Panc1 (cell line): ENCODE results near the gene WWOX. TPM values are rescaled to one million over a fixed set of nuclear protein-coding genes. Genes with fewer than 3 reads are reported as not detected.

Source experiments
- ATAC-seq: fragments of 200-7000 bp; cut with Tn5 transposase; 2 replicates; pipeline ENCODE4 v1.9.1; 2020; ENCODE audit warnings: mild to moderate bottlenecking, moderate library complexity
- BruUV-seq: library from RNA; stranded (reverse); fragments of 400-500 nt; replicated peaks from 2 replicates; lab custom pipeline; 2021; lab: Mats Ljungman, UMichigan
- CTCF ChIA-PET: fragments of 300-600 bp; sonication (Branson Sonifier 250); formaldehyde crosslinking; loops from one replicate; lab custom pipeline; 2022; ENCODE audit warnings: antibody characterized with exemption; lab: Charles Lee
- POLR2A ChIA-PET: fragments of 300-600 bp; sonication (Branson Sonifier 250); formaldehyde crosslinking; loops from one replicate; lab custom pipeline; 2022; ENCODE audit warnings: antibody characterized with exemption; lab: Charles Lee
- DNase-seq: peaks from one replicate; pipeline ENCODE4 v3.0.0-alpha.2; 2010; ENCODE audit warnings: low read depth, low spot score
- H3K27ac ChIP-seq: 2 replicates; pipeline ENCODE4 v1.5.1; 2011; ENCODE audit warnings: mild to moderate bottlenecking, low read length, inconsistent platforms
- H3K27me3 ChIP-seq: fragments of 200-500 bp; sonication (Bioruptor generic); 2 replicates; pipeline ENCODE4 v1.6.0; 2014; ENCODE audit warnings: low read length, inconsistent platforms; ENCODE audit not compliant: control insufficient read depth, insufficient read depth
- H3K36me3 ChIP-seq: fragments of 200-500 bp; sonication (Bioruptor generic); 2 replicates; pipeline ENCODE4 v1.5.1; 2014; ENCODE audit warnings: inconsistent platforms, mild to moderate bottlenecking, low read length, moderate library complexity; ENCODE audit not compliant: control insufficient read depth, insufficient read depth
- H3K4me1 ChIP-seq: 2 replicates; pipeline ENCODE4 v1.5.1; 2011; ENCODE audit warnings: inconsistent platforms, mild to moderate bottlenecking, low read length, moderate library complexity; ENCODE audit not compliant: control insufficient read depth, insufficient read depth
- H3K4me3 ChIP-seq, 2 experiments: 2 replicates each; pipeline ENCODE4 v1.5.1; 2011 to 2012; ENCODE audit warnings: low read depth in 2 of 2, low read length in 2 of 2, mild to moderate bottlenecking in 2 of 2, inconsistent platforms in 1 of 2, moderate library complexity in 1 of 2
- H3K9me3 ChIP-seq: fragments of 200-500 bp; sonication (Bioruptor generic); 2 replicates; pipeline ENCODE4 v1.5.1; 2014; ENCODE audit warnings: low read depth, mild to moderate bottlenecking, inconsistent platforms, low read length, moderate library complexity; ENCODE audit not compliant: control insufficient read depth, insufficient read depth
- POLR2AphosphoS5 ChIP-seq: IDR thresholded peaks from 2 replicates; pipeline ENCODE4 v1.6.1; 2012; ENCODE audit warnings: mild to moderate bottlenecking, low read depth, low read length, moderate library complexity
- SIN3A ChIP-seq: IDR thresholded peaks from 2 replicates; pipeline ENCODE4 v1.6.1; 2012; ENCODE audit warnings: low read depth, mild to moderate bottlenecking, low read length, moderate library complexity, borderline replicate concordance; ENCODE audit not compliant: insufficient read depth
- TCF7L2 ChIP-seq: IDR thresholded peaks from 2 replicates; pipeline ENCODE4 v1.6.1; 2011; ENCODE audit warnings: mild to moderate bottlenecking, low read depth, low read length, inconsistent platforms
- in situ Hi-C: cut with HindIII; loops from 2 replicates; pipeline ENCODE4 v1.10.0; 2016; ENCODE audit warnings: low sequenced_read_pairs, low pct_unique_long_range_greater_than_20kb
- intact Hi-C: fragments of 100-400 bp; cut with micrococcal nuclease; formaldehyde crosslinking; loops from one replicate; pipeline ENCODE4 v1.10.0; 2022; ENCODE audit not compliant: unreplicated experiment
- total RNA-seq: library from RNA; stranded (reverse); gene quantifications from one replicate; pipeline ENCODE4 v1.2.1, GENCODE V29; 2021; ENCODE audit not compliant: unreplicated experiment
- TF ChIP-seq, protein P1 (sequence below), 2 experiments: IDR thresholded peaks; 2 replicates each; pipeline ENCODE4 v1.6.1; 2011 to 2012; ENCODE audit warnings: low read depth in 2 of 2, control low read depth in 1 of 2, low read length in 1 of 2, mild to moderate bottlenecking in 1 of 2, moderate library complexity in 1 of 2; ENCODE audit not compliant: insufficient read depth in 1 of 2
- TF ChIP-seq, protein P2 (sequence below): fragments of 450-650 bp; IDR thresholded peaks from 2 replicates; pipeline ENCODE4 v1.5.1; 2017; ENCODE audit warnings: mild to moderate bottlenecking

The WWOX gene
- total RNA-seq, 1 experiment from 2014 or later = 12.5 TPM

GRCh38 chr16:78075800-78076199 lies 23.7 kb upstream of the WWOX start:
- DNase-seq (no peak), ATAC-seq (no peak)
- Histone ChIP-seq H3K27me3 (no peaks in the 10 kb centered on the region), H3K27ac (no peak overlapping the region), H3K4me3 (no peak overlapping the region), H3K4me1 (no peaks in the 10 kb centered on the region), H3K36me3 (no peaks in the 10 kb centered on the region), H3K9me3 (no peaks in the 10 kb centered on the region)
- POLR2A ChIA-PET = no interaction called here
- intact Hi-C loops = no loop called here
- no TSS peak for BruUV-seq
- TF ChIP-seq POLR2AphosphoS5 (no peak), TCF7L2 (no peak), SIN3A (no peak)
- TF ChIP-seq, protein P1, sequence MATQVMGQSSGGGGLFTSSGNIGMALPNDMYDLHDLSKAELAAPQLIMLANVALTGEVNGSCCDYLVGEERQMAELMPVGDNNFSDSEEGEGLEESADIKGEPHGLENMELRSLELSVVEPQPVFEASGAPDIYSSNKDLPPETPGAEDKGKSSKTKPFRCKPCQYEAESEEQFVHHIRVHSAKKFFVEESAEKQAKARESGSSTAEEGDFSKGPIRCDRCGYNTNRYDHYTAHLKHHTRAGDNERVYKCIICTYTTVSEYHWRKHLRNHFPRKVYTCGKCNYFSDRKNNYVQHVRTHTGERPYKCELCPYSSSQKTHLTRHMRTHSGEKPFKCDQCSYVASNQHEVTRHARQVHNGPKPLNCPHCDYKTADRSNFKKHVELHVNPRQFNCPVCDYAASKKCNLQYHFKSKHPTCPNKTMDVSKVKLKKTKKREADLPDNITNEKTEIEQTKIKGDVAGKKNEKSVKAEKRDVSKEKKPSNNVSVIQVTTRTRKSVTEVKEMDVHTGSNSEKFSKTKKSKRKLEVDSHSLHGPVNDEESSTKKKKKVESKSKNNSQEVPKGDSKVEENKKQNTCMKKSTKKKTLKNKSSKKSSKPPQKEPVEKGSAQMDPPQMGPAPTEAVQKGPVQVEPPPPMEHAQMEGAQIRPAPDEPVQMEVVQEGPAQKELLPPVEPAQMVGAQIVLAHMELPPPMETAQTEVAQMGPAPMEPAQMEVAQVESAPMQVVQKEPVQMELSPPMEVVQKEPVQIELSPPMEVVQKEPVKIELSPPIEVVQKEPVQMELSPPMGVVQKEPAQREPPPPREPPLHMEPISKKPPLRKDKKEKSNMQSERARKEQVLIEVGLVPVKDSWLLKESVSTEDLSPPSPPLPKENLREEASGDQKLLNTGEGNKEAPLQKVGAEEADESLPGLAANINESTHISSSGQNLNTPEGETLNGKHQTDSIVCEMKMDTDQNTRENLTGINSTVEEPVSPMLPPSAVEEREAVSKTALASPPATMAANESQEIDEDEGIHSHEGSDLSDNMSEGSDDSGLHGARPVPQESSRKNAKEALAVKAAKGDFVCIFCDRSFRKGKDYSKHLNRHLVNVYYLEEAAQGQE (IDR thresholded peaks at IDR 0.05; ENCODE audit: insufficient read depth in 1 of 2, low read depth in 2 of 2, low read length in 1 of 2) = no peak
- TF ChIP-seq, protein P2, sequence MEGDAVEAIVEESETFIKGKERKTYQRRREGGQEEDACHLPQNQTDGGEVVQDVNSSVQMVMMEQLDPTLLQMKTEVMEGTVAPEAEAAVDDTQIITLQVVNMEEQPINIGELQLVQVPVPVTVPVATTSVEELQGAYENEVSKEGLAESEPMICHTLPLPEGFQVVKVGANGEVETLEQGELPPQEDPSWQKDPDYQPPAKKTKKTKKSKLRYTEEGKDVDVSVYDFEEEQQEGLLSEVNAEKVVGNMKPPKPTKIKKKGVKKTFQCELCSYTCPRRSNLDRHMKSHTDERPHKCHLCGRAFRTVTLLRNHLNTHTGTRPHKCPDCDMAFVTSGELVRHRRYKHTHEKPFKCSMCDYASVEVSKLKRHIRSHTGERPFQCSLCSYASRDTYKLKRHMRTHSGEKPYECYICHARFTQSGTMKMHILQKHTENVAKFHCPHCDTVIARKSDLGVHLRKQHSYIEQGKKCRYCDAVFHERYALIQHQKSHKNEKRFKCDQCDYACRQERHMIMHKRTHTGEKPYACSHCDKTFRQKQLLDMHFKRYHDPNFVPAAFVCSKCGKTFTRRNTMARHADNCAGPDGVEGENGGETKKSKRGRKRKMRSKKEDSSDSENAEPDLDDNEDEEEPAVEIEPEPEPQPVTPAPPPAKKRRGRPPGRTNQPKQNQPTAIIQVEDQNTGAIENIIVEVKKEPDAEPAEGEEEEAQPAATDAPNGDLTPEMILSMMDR = no peak
- CTCF ChIA-PET = no interaction called here
- in situ Hi-C loops = no loop called here

DNA sequence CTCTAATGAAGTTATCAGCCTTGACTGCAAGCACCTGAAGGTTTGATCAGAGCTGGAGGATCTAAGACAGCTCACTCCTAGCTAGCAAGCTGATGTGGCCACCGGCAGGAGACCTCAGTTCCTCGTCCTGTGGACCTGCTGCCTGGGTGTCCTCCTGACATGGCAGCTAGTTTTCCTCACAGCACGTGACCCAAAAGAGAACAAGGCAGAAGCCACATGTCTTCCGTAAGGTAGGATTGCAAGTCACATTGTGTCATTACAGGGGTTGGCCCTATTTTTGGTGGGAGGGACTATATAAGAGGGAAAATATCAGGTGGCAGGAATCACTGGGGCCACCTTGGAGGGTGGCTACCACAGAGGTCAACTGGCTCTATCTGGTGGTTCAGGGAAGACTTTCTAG lies 18.1 kb upstream of the WWOX start:
- H3K4me3 ChIP-seq = no peak overlapping the region
- DNase-seq (no peak), ATAC-seq (no peak)
- in situ Hi-C loops (no loop called here), intact Hi-C loops (no loop called here)
- BruUV-seq = no TSS peak
- no peaks in the 10 kb centered on the region for H3K36me3 ChIP-seq
- H3K27me3 ChIP-seq = no peaks in the 10 kb centered on the region
- ChIA-PET CTCF (no interaction called here), POLR2A (no interaction called here)
- H3K27ac ChIP-seq = no peak overlapping the region
- H3K4me1 ChIP-seq = no peaks in the 10 kb centered on the region
- TF ChIP-seq SIN3A = no peak
- TF ChIP-seq, protein P1 (IDR thresholded peaks at IDR 0.05; ENCODE audit: insufficient read depth in 1 of 2, low read depth in 2 of 2, low read length in 1 of 2) = no peak
- no peak for TF ChIP-seq POLR2AphosphoS5
- TF ChIP-seq, protein P2 = no peak
- TF ChIP-seq TCF7L2 = no peak
- H3K9me3 ChIP-seq = no peaks in the 10 kb centered on the region
